ENCODE results near the gene ADCY4.
A peak's percentile ranks its signal among the peaks of the same experiment; 100 is the strongest.
"Not testable (repeated sequence)": the region's sequence is repeated elsewhere in the genome, so short reads cannot be mapped to it uniquely, and the experiment has no call there.

Gene ADCY4

DNA sequence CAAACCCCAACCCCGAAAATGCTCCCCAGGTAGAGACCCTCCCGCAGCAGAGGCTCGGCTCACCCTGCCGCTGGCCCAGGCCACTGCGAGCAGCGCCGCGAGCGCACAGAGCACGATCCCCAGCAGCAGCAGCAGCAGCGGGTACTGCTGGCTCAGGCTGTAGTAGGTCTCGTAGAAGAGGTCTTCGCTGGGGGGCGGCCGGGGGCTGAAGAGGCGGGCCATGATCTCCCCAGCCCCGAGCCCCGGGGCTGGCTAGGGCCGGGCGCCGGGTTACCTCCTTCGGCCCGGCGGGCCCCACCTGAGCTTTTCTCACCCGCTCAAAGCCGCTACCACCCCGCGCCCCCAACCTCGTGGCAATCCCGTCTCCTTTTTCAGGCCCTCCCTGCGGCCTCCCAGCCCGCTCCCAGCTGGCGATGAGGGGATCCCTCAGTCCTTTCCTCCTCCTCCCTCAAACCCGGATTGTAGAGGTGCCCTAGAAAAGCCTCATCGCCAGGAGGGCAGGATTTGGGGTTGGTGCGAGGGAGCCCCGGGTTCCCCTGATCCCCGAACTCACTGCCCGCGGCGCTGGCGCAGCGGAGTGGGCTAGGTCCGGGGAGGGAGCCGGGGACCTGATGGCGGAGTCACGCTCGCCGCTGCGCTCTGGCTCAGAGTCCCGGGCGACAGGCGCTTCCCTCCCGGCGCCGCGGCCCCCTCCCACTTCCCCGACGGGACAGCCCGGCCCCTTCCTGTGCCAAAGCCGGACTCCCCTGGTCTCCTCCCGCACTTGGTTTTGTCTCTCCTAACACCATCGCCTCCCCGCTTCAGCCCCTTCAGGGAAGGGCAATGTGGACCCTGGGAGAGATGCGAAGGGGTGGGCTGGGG, at the start of gene ADCY4:
ADCY4 (minus strand) TSS at position 641 of the 861 bp plus-strand sequence; CDS start at position 222, 419 bp downstream.
- DNase-seq (ENCODE audit: low read depth in 3 of 3): no peak

DNA sequence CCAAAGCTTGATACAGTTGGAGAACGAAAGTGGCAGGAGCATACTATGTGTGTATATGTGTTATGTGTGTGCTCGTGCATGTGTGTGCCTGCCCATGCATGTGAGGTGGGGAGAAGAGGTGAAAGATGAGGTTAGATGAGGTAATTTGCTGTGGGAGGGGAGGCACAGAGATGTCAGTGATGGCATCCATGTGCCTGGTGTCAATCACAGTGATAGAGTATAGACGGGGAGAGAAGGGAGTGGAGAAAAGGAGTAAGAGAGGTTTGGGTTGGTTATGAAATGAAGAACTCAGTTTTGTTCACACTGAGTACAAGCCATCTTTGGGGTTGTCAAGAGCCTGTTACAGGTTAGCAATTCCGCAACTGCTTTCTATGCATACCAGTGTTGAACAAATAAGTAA, 49.3 kb upstream of the ADCY4 start:
- no peak for DNase-seq (ENCODE audit: low read depth in 3 of 3)

DNA sequence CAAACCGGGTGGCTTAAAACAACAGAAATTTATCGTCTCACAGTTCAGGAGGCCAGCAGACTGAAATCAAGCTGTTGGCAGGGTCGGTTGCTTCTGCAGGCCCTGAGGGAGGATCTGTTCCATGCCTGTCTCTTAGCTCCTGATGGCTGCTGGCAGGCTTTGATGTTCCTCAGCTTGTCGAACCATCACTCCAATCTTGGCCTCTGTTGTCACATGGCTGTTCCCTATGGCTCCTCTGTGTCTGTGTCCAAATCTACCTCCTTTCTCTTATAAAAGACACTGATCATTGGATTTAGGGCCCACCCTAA, 47.1 kb upstream of the ADCY4 start:
- no peak for DNase-seq (ENCODE audit: low read depth in 3 of 3)

GRCh38 chr14:24381363-24382063, 46.6 kb upstream of the ADCY4 start:
- no peak for DNase-seq (ENCODE audit: low read depth in 3 of 3)

GRCh38 chr14:24379907-24380730, 45.2 kb upstream of the ADCY4 start:
- DNase-seq (ENCODE audit: low read depth in 3 of 3): no peak

DNA sequence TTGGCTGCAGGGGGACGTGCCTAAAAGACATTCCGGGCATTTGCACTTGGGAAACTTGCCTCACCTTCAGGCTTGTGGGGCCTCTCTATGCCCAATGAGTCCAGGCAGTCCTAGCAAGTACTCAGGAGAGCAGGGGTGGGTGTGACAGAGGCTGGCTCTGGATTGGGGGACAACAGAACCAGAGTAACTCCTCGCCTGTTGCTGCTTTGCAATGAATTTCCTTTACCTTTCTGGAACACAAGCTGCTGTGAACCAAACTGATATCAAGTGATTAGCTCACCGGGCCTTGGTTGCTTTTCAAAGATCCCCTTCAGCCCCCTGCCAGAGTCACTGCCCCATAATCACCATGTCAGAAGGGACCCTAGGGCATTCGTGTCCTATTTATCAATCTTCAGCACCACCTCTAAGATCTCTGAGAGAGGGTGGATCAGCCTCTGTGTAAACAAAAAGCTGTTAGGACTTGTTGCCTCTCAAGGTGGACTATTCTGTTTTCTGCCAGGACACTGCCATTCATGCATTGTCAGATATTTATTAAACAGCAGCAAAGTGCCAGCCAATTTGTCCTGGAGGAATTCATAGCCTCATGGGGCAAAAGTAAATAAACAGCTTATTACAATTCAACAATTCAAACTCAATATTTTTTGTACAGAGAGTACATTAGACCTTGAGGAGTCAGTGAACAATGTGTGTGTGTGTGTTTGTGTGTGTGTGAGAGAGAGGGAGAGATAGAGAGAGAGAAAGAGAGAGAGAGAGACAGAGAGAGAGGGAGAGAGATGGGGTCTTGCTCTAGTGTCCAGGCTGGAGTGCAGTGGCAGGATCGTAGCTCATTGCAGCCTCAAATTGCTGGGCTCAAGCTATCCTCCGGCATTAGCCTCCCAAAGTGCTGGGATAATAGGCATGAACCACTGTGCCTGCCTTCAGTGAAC, 44.4 kb upstream of the ADCY4 start:
- DNase-seq (ENCODE audit: low read depth in 3 of 3): no peak

DNA sequence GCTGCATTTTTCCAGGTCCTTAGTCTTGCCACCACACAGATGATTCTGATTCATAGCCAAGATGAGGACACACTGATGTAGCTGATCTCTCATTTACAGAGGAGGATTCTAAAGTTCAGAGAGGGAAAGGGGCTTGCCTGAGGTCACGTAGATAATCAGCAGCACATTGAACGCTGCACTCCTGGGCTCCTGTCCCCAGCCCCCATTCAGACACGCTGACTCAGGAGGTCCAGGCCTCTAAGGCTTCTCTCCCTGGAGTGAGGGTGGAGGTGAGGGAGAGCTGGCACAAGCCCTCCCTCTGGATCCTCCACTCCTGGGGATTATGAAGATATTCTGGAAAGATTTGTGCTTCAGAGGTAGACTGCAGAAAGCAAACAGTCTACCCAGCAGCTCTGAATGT, 43.5 kb upstream of the ADCY4 start:
- DNase-seq (ENCODE audit: low read depth in 3 of 3): no peak

DNA sequence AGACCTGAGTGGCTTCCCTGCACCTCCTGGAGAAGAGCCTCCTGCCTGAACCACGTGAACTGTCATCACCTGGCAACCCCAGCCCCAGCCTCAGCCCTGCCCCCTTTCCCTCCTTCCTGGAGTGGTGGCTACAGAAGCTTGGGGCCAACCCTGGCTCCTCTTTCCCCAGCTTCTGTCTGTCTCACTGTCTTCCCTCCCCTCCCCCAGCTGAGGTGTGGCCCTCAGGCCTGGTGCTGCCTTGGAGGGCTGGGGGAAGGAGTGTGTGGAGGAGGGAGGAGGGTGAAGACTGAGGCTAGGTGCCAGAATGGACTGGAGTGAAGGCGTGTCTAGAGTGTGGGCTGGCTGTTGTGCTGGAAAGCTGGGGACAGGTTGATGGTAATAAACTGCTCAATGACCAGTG, 42.8 kb upstream of the ADCY4 start:
- no peak for DNase-seq (ENCODE audit: low read depth in 3 of 3)

- DNase-seq (ENCODE audit: low read depth in 3 of 3): no peak
Observed at GRCh38 chr14:24377126-24377525, 42.3 kb upstream of the ADCY4 start.

DNA sequence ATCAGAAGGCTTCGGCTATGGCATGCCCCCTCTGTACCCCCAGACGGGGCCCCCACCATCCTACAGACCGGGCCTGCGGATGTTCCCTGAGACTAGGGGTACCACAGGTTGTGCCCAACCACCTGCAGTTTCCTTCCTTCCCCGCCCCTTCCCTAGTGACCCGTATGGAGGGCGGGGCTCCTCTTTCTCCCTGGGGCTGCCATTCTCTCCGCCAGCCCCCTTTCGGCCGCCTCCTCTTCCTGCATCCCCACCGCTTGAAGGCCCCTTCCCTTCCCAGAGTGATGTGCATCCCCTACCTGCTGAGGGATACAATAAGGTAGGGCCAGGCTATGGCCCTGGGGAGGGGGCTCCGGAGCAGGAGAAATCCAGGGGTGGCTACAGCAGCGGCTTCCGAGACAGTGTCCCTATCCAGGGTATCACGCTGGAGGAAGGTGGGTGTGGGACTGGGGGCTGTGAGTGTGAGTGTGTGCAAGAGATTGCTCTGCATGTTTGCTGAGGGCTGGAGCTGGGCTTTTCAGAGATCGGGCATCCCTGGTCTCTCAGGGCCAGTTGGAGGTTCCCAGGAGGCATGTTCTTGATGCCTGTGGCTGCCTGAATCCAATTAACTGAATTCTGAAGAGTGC, 41.7 kb upstream of the ADCY4 start:
- no peak for DNase-seq (ENCODE audit: low read depth in 3 of 3)

- no peak for DNase-seq (ENCODE audit: low read depth in 3 of 3)
Observed at GRCh38 chr14:24372701-24373416, 38.0 kb upstream of the ADCY4 start.

DNA sequence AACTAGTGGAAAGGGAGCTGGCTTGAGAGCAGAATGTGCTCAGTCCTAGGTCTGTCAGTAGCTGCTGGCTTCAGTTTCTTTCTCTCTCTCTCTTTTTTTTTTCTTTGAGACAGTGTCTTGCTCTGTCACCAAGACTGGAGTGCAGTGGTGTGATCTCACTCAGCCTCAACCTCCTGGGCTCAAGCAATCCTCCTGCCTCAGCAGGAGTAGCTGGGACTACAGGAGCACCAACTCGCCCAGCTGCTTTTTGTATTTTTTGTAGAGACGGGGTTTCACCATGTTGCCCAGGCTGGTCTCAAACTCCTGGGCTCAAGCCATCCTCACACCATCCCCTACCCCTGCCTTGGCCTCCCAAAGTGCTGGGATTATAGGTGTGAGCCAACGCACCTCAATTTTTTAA, 36.7 kb upstream of the ADCY4 start:
- DNase-seq (ENCODE audit: low read depth in 3 of 3): not testable (repeated sequence)

DNA sequence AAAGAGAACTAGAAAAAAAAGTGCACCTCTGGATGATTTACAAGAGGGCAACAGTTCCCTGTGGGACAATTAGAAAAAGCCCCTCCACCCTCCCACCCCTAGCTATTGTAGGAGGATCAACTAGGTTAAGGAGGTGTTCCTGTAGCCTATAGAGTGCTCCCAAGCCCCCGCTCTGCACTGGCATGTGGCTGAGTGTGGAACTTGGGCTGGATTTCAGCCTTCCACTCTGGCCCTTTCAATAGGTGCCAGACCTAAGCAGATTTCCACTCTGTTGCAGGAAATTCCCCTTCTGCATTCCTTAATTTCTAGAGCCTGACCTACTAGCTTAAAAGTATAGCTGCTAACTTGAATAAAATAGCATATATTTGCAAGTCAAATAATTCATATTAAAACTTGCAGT, 35.9 kb upstream of the ADCY4 start:
- DNase-seq (ENCODE audit: low read depth in 3 of 3): no peak

DNA sequence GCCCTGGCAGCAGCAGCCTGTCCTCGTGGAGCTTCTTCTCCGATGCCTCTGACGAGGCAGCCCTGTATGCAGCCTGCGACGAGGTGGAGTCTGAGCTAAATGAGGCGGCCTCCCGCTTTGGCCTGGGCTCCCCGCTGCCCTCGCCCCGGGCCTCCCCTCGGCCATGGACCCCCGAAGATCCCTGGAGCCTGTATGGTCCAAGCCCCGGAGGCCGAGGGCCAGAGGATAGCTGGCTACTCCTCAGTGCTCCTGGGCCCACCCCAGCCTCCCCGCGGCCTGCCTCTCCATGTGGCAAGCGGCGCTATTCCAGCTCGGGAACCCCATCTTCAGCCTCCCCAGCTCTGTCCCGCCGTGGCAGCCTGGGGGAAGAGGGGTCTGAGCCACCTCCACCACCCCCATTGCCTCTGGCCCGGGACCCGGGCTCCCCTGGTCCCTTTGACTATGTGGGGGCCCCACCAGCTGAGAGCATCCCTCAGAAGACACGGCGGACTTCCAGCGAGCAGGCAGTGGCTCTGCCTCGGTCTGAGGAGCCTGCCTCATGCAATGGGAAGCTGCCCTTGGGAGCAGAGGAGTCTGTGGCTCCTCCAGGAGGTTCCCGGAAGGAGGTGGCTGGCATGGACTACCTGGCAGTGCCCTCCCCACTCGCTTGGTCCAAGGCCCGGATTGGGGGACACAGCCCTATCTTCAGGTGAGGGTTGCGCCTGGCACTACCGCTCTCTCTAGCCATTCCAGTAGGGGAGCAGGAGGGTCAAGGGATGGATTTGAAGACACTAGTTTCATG, 35.2 kb upstream of the ADCY4 start:
- DNase-seq (ENCODE audit: low read depth in 3 of 3): no peak

- no peak for DNase-seq (ENCODE audit: low read depth in 3 of 3)
Observed at GRCh38 chr14:24369463-24369862, 34.6 kb upstream of the ADCY4 start.

DNA sequence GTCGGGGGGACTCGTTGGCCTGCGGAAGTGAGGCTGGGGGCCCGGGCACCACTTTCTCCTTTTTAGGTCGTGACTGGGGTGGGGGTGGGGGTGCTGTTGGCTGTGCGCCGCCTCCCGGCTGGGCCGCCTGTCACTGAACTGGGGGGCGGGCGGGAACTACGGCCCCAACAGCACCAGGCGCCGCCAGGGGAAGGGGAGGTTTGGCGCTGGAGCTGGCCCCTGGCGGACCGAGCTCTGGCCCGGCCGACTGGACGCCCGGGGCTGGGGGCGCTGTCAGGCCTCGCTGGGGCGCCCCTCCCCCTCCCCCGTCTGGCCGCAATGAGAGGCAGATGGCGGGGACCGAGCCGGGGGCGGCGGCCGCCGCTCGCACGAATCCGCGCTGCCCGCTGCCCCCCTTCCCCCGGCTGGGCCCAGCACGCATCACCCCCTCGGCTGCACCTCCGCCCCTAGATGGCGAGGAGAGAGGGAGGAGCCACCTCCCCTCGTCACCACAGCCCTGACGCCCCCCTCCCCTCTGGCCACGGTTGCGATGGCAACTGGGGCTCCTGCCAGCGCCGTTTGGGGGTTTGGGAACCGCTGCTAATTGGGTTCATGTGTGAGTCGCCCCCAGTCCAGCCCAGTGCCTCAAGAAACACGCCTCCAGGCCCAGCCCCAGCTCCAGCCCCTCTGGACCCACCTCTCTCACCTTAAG, 33.8 kb upstream of the ADCY4 start:
- DNase-seq (ENCODE audit: low read depth in 3 of 3): peak in 1 of 3 donors; percentile 17

GRCh38 chr14:24368212-24368561, 33.3 kb upstream of the ADCY4 start:
- no peak for DNase-seq (ENCODE audit: low read depth in 3 of 3)

- peak in 1 of 3 donors; percentile 10 for DNase-seq (ENCODE audit: low read depth in 3 of 3)
Observed at GRCh38 chr14:24367514-24368211, 32.8 kb upstream of the ADCY4 start, which contains the start of gene NFATC4. Gene NFATC4, plus strand, starts transcription at chr14:24368184. Its CDS starts 157 bp downstream, at chr14:24368341.

Data from stimulated activated CD4-positive, alpha-beta T cell treated with anti-CD3 and anti-CD28 coated beads, TNF-alpha, amount 100 ng/mL, for 48 hours (primary cell).